K562 (cell line): Measurements from ENCODE around the gene MYPN. TPM values are rescaled to one million over a fixed set of nuclear protein-coding genes. Genes with fewer than 3 reads are reported as not detected.
"Not testable (repeated sequence)": the region's sequence is repeated elsewhere in the genome, so short reads cannot be mapped to it uniquely, and the experiment has no call there.

Experiments used
- ATAC-seq: fragments of 200-7000 bp; cut with Tn5 transposase; 3 replicates; pipeline ENCODE4 v1.9.1; 2020; ENCODE audit warnings: moderate library complexity
- BruUV-seq: library from RNA; stranded (reverse); fragments of 400-500 nt; replicated peaks from 2 replicates; lab custom pipeline; 2021; lab: Mats Ljungman, UMichigan
- CTCF ChIA-PET: fragments of 300-600 bp; formaldehyde crosslinking; extraction: SDS; loops from one replicate; lab custom pipeline; 2021; ENCODE audit warnings: low intra/inter-chr PET ratio; lab: Yijun Ruan, JAX
- POLR2A ChIA-PET: fragments of 300-600, 350-650 bp; sonication (Branson Sonifier 250); formaldehyde crosslinking; extraction: SDS; loops from one replicate; lab custom pipeline; 2021; ENCODE audit warnings: antibody characterized with exemption, inconsistent platforms; lab: Yijun Ruan, JAX
- DNase-seq, 4 experiments: peaks; one replicate each; pipeline versions ENCODE4 v3.0.0 to v3.0.0-alpha.2; 2011 to 2018; ENCODE audit warnings: low spot score in 3 of 4, mixed read lengths in 3 of 4; ENCODE audit errors: extremely low read depth in 1 of 4
- FAIRE-seq: peaks from 2 replicates; lab custom pipeline; 2011; peaks lifted over from hg19 to GRCh38; lab: Jason Lieb, UNC
- H2AFZ ChIP-seq: 2 replicates; pipeline ENCODE4 v1.6.0; 2011; ENCODE audit warnings: low read depth, low read length, control low read depth, inconsistent platforms
- H3K27ac ChIP-seq: fragments of 200-600 bp; 3 replicates; pipeline ENCODE4 v1.8.0; 2011; ENCODE audit warnings: low read depth, mild to moderate bottlenecking, control low read depth, inconsistent platforms, low read length, moderate library complexity, mixed read lengths; ENCODE audit errors: extremely low read depth
- H3K27me3 ChIP-seq, 2 experiments: fragments of 300-600 bp in 1 of 2; 2 replicates in 1 of 2; 3 replicates in 1 of 2; pipeline versions ENCODE4 v1.6.0 to v1.8.0; 2011; ENCODE audit warnings: inconsistent platforms in 2 of 2, low read length in 2 of 2, mild to moderate bottlenecking in 1 of 2, mixed read lengths in 1 of 2, moderate library complexity in 1 of 2; ENCODE audit not compliant: control insufficient read depth in 2 of 2, insufficient read depth in 2 of 2
- H3K36me3 ChIP-seq: fragments of 300-600 bp; 3 replicates; pipeline ENCODE4 v1.8.0; 2011; ENCODE audit warnings: mild to moderate bottlenecking, low read length, inconsistent platforms; ENCODE audit not compliant: control insufficient read depth, insufficient read depth
- H3K4me1 ChIP-seq, 2 experiments: fragments of 200-600 bp in 1 of 2; replicated peaks in 1 of 2; 2 replicates in 1 of 2; 3 replicates in 1 of 2; pipeline versions ENCODE4 v1.5.1 to v1.8.0; 2011; ENCODE audit warnings: inconsistent platforms in 2 of 2, low read length in 2 of 2, mild to moderate bottlenecking in 1 of 2, mixed read lengths in 1 of 2, moderate library complexity in 1 of 2; ENCODE audit not compliant: control insufficient read depth in 2 of 2, insufficient read depth in 2 of 2
- H3K4me2 ChIP-seq: 2 replicates; pipeline ENCODE4 v1.6.1; 2011; ENCODE audit warnings: low read length, control low read depth, inconsistent platforms, mixed read lengths; ENCODE audit not compliant: insufficient read depth
- H3K4me3 ChIP-seq: fragments of 200-600 bp; sonication (generic), shearing (Covaris generic); 2 replicates; pipeline ENCODE4 v1.5.1; 2016; ENCODE audit warnings: control low read depth, inconsistent platforms
- H3K79me2 ChIP-seq: fragments of 200-600 bp; 3 replicates; pipeline ENCODE4 v1.8.0; 2011; ENCODE audit warnings: low read length, inconsistent platforms; ENCODE audit not compliant: control insufficient read depth, insufficient read depth
- H3K9ac ChIP-seq, 2 experiments: 2 replicates each; pipeline versions ENCODE4 v1.6.0 to v1.6.1; 2011; ENCODE audit warnings: low read depth in 2 of 2, low read length in 2 of 2, control low read depth in 1 of 2, inconsistent platforms in 1 of 2, mild to moderate bottlenecking in 1 of 2, mixed read lengths in 1 of 2; ENCODE audit not compliant: insufficient read depth in 1 of 2
- H3K9me1 ChIP-seq: one replicate; pipeline ENCODE4 v1.6.0; 2011; ENCODE audit warnings: inconsistent platforms, mild to moderate bottlenecking, low read length, moderate library complexity; ENCODE audit not compliant: control insufficient read depth, insufficient read depth
- H3K9me3 ChIP-seq: replicated peaks from 2 replicates; pipeline ENCODE4 v1.5.1; 2011; ENCODE audit warnings: low read depth, low read length, inconsistent platforms; ENCODE audit not compliant: control insufficient read depth, insufficient read depth
- H4K20me1 ChIP-seq: replicated peaks from 2 replicates; pipeline ENCODE4 v1.6.1; 2011; ENCODE audit warnings: low read length, inconsistent platforms, mixed read lengths; ENCODE audit not compliant: control insufficient read depth, insufficient read depth
- ATF3 ChIP-seq, 2 experiments: fragments of 450-650 bp in 1 of 2; sonication (generic) in 1 of 2; formaldehyde crosslinking in 1 of 2; IDR thresholded peaks in 1 of 2; conservative IDR thresholded peaks in 1 of 2; 2 replicates each; pipeline versions ENCODE4 v1.6.1 to v1.8.1; 2016 to 2023; ENCODE audit warnings: mild to moderate bottlenecking in 2 of 2, moderate library complexity in 2 of 2, inconsistent platforms in 1 of 2, missing genetic modification reagents in 1 of 2
- BRF1 ChIP-seq: IDR thresholded peaks from 3 replicates; pipeline ENCODE4 v1.6.1; 2011; ENCODE audit warnings: borderline replicate concordance, mild to moderate bottlenecking; ENCODE audit not compliant: insufficient read length; ENCODE audit errors: extremely low read depth
- ELK1 ChIP-seq: sonication (generic); formaldehyde crosslinking; IDR thresholded peaks from 2 replicates; pipeline ENCODE4 v1.8.1; 2022; ENCODE audit warnings: missing genetic modification reagents
- FOXA1 ChIP-seq: fragments of 450-650 bp; IDR thresholded peaks from 2 replicates; pipeline ENCODE4 v1.6.1; 2016; ENCODE audit warnings: mild to moderate bottlenecking, borderline replicate concordance
- MCM2 ChIP-seq: fragments of 450-650 bp; IDR thresholded peaks from 2 replicates; pipeline ENCODE4 v1.6.1; 2017; ENCODE audit warnings: low read depth, mild to moderate bottlenecking
- NR2C1 ChIP-seq, 2 experiments: fragments of 450-650 bp; IDR thresholded peaks; 2 replicates each; pipeline ENCODE4 v1.6.1; 2017; ENCODE audit warnings: mild to moderate bottlenecking in 2 of 2, antibody characterized with exemption in 1 of 2, inconsistent platforms in 1 of 2, missing compliant biosample characterization in 1 of 2, missing genetic modification characterization in 1 of 2
- RBM14 ChIP-seq: fragments of 200-400 bp; formaldehyde crosslinking; IDR thresholded peaks from 2 replicates; pipeline ENCODE4 v1.6.1; 2018; ENCODE audit warnings: low read depth, mild to moderate bottlenecking, low read length, moderate library complexity, borderline replicate concordance; ENCODE audit not compliant: insufficient read depth
- YY1 ChIP-seq, 3 experiments: IDR thresholded peaks; 2 replicates each; pipeline ENCODE4 v1.6.1; 2011; ENCODE audit warnings: low read length in 2 of 3, mild to moderate bottlenecking in 2 of 3, moderate library complexity in 2 of 3, borderline replicate concordance in 1 of 3, control low read depth in 1 of 3, low read depth in 1 of 3; ENCODE audit not compliant: insufficient read depth in 3 of 3, insufficient replicate concordance in 2 of 3, control insufficient read depth in 1 of 3, insufficient read length in 1 of 3; ENCODE audit errors: extremely low read depth in 1 of 3
- ZBTB1 ChIP-seq: sonication (generic); formaldehyde crosslinking; IDR thresholded peaks from 2 replicates; pipeline ENCODE4 v1.8.1; 2023; ENCODE audit warnings: missing genetic modification reagents, low read depth, mild to moderate bottlenecking, borderline replicate concordance
- ZNF41 ChIP-seq: fragments of 250-450 bp; sonication (Bioruptor Pico); conservative IDR thresholded peaks from 2 replicates; pipeline ENCODE4 v1.4.0; 2020; ENCODE audit warnings: mild to moderate bottlenecking
- WGBS: fragments of 100-300 bp; shearing (Covaris generic); methylation state at CpG from one replicate; pipeline ENCODE4 v1.1.6; 2016; ENCODE audit warnings: low coverage, mixed read lengths; ENCODE audit not compliant: insufficient coverage; ENCODE audit errors: missing lambda C conversion rate; 5-methylcytosine and 5-hydroxymethylcytosine counted together
- in situ Hi-C: fragments of 300-500 bp; cut with MboI; formaldehyde crosslinking; loops from 4 replicates; pipeline ENCODE4 v1.15.0; 2018; ENCODE audit warnings: inconsistent platforms, mixed read lengths
- intact Hi-C: fragments of 100-400 bp; cut with micrococcal nuclease; formaldehyde crosslinking; loops from 2 replicates; pipeline ENCODE4 v1.14.2; 2022
- polyA plus RNA-seq, 8 experiments: library from polyadenylated mRNA; depleted of rRNA in 4 of 8; stranded (reverse) in 5 of 8; unstranded in 3 of 8; fragments of >200 nt; fragmentation: Nextera tagmentation in 2 of 8; fragmentation: Illumina TruSeq in 1 of 8; extraction: Ambion mirVana in 2 of 8; extraction: Trizol in 1 of 8; gene quantifications; 2 replicates each; pipeline versions ENCODE4 v1.2.1 to v1.2.3, GENCODE V29; 2011 to 2014; ENCODE audit warnings: inconsistent platforms in 1 of 8, missing spikeins in 1 of 8
- total RNA-seq, 7 experiments: library from RNA; depleted of rRNA in 6 of 7; stranded (reverse); fragments of >200 nt in 6 of 7; fragmentation: Illumina TruSeq in 2 of 7; extraction: Trizol in 2 of 7; gene quantifications; 2 replicates each; pipeline versions ENCODE4 v1.2.1 to v1.2.3, GENCODE V29; 2011 to 2021; ENCODE audit warnings: low replicate concordance in 1 of 7

MYPN gene
- total and polyA plus RNA-seq, 9 of the 15 experiments (the other 6 are each of a cell fraction or from before 2014, with no cell fraction given) = not detected

- no peak for TF ChIP-seq YY1 (IDR thresholded peaks at IDR 0.05; ENCODE audit: borderline replicate concordance in 1 of 3, control insufficient read depth in 1 of 3, extremely low read depth in 1 of 3, insufficient read depth in 3 of 3, insufficient read length in 1 of 3, insufficient replicate concordance in 2 of 3, low read depth in 1 of 3, low read length in 2 of 3)
- no peak for TF ChIP-seq NR2C1 (IDR thresholded peaks at IDR 0.05)
- no peak for TF ChIP-seq NR2C1 (tag; IDR thresholded peaks at IDR 0.05)
- no peak for TF ChIP-seq ATF3 (IDR thresholded peaks at IDR 0.05)
- no peak for TF ChIP-seq ATF3 (CRISPR knock-in tag; conservative IDR thresholded peaks at IDR 0.05)
- TF ChIP-seq, all 486 proteins: peak for 0
These were observed 130.4 kb downstream of the MYPN start (continued) for GRCh38 chr10:68239596-68240150.

- ATAC-seq (no peak), DNase-seq (no peak), FAIRE-seq (no peak)
- Histone ChIP-seq H3K9ac (no peak overlapping the region), H3K36me3 (no peaks in the 10 kb centered on the region), H3K4me1 (no peaks in the 10 kb centered on the region), H3K27me3 (peaks cover 13 to 47% of the 10 kb centered on the region in 2 experiments), H3K9me3 (no peaks in the 10 kb centered on the region)
- in situ Hi-C loops = no loop called here
- 5% methylated on average over 2 of the region's 2 CpGs for WGBS
- TF ChIP-seq BRF1 (no peak), MCM2 (no peak), ZNF41 (no peak), RBM14 (no peak), FOXA1 (no peak), ZBTB1 (CRISPR knock-in tag) (no peak), ELK1 (CRISPR knock-in tag) (no peak)
- TF ChIP-seq, all 486 proteins: peak for 0
- no peak overlapping the region for H2AFZ ChIP-seq
- H3K9me1 ChIP-seq = no peaks in the 10 kb centered on the region
- CTCF ChIA-PET = no interaction called here
- no peak overlapping the region for H3K27ac ChIP-seq
- no peak overlapping the region for H3K4me2 ChIP-seq
- no peak overlapping the region for H3K4me3 ChIP-seq
- H4K20me1 ChIP-seq = no peaks in the 10 kb centered on the region
- intact Hi-C loops = no loop called here
- BruUV-seq = no TSS peak
- POLR2A ChIA-PET = no interaction called here
- no peaks in the 10 kb centered on the region for H3K79me2 ChIP-seq
These were observed 132.8 kb downstream of the MYPN start for GRCh38 chr10:68242051-68242450.

GRCh38 chr10:68246397-68246796, 137.1 kb downstream of the MYPN start:
- BruUV-seq, ATAC-seq, H3K4me2 ChIP-seq, H3K9ac ChIP-seq, H3K9me1 ChIP-seq, intact Hi-C loops, H3K79me2 ChIP-seq, CTCF ChIA-PET, DNase-seq, H4K20me1 ChIP-seq, H3K4me1 ChIP-seq, H3K9me3 ChIP-seq, POLR2A ChIA-PET, H3K4me3 ChIP-seq, H3K36me3 ChIP-seq, H3K27ac ChIP-seq, FAIRE-seq, H2AFZ ChIP-seq, in situ Hi-C loops: not testable (repeated sequence)
- H3K27me3 ChIP-seq = peaks cover 27 to 44% of the 10 kb centered on the region in 2 experiments
- 4% methylated on average over 7 of the region's 7 CpGs for WGBS
